ENCODE data around the gene BAIAP2. TPM values are rescaled to one million over a fixed set of nuclear protein-coding genes. Genes with fewer than 3 reads are reported as not detected.

Gene BAIAP2
- total and polyA plus RNA-seq, 2 of the 13 experiments (the other 11 are each of a cell fraction or from before 2014, with no cell fraction given) = 22.5 to 24.0 TPM

GRCh38 chr17:81043319-81043724 is 8.4 kb downstream of the BAIAP2 start (continued):
- TF ChIP-seq MLXIP (CRISPR knock-in tag; IDR thresholded peaks at IDR 0.05; ENCODE audit: borderline replicate concordance) (no peak), SRF (IDR thresholded peaks at IDR 0.05; ENCODE audit: low read depth, low read length) (no peak), ZBTB49 (CRISPR knock-in tag; IDR thresholded peaks at IDR 0.05; ENCODE audit: borderline replicate concordance) (no peak), ZNF230 (CRISPR knock-in tag; IDR thresholded peaks at IDR 0.05) (no peak), ZNF747 (CRISPR knock-in tag; IDR thresholded peaks at IDR 0.05; ENCODE audit: borderline replicate concordance) (no peak), RFX3 (CRISPR knock-in tag; IDR thresholded peaks at IDR 0.05) (no peak), FOXP4 (CRISPR knock-in tag; IDR thresholded peaks at IDR 0.05) (no peak), PPARG (CRISPR knock-in tag; conservative IDR thresholded peaks at IDR 0.05) (no peak), ZNF607 (CRISPR knock-in tag; IDR thresholded peaks at IDR 0.05; ENCODE audit: borderline replicate concordance) (0 out of 2 replicates have a peak, but pooled peaks have one; percentile 31), KDM5B (CRISPR knock-in tag; IDR thresholded peaks at IDR 0.05; ENCODE audit: borderline replicate concordance) (peak; percentile 79; the same call in 1 of the 2 replicates), ZNF83 (CRISPR knock-in tag; IDR thresholded peaks at IDR 0.05; ENCODE audit: borderline replicate concordance) (no peak)
- TF ChIP-seq, protein P1, sequence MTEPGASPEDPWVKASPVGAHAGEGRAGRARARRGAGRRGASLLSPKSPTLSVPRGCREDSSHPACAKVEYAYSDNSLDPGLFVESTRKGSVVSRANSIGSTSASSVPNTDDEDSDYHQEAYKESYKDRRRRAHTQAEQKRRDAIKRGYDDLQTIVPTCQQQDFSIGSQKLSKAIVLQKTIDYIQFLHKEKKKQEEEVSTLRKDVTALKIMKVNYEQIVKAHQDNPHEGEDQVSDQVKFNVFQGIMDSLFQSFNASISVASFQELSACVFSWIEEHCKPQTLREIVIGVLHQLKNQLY (CRISPR knock-in tag; IDR thresholded peaks at IDR 0.05) = no peak
- TF ChIP-seq, protein P2, sequence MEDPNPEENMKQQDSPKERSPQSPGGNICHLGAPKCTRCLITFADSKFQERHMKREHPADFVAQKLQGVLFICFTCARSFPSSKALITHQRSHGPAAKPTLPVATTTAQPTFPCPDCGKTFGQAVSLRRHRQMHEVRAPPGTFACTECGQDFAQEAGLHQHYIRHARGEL (CRISPR knock-in tag; IDR thresholded peaks at IDR 0.05) = 0 out of 2 replicates have a peak, but pooled peaks have one; percentile 72
- TF ChIP-seq, protein P3, sequence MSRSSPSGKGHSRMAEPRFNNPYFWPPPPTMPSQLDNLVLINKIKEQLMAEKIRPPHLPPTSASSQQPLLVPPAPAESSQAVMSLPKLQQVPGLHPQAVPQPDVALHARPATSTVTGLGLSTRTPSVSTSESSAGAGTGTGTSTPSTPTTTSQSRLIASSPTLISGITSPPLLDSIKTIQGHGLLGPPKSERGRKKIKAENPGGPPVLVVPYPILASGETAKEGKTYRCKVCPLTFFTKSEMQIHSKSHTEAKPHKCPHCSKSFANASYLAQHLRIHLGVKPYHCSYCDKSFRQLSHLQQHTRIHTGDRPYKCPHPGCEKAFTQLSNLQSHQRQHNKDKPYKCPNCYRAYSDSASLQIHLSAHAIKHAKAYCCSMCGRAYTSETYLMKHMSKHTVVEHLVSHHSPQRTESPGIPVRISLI (CRISPR knock-in tag; IDR thresholded peaks at IDR 0.05; ENCODE audit: borderline replicate concordance) = peak; percentile 53
- TF ChIP-seq, protein P4, sequence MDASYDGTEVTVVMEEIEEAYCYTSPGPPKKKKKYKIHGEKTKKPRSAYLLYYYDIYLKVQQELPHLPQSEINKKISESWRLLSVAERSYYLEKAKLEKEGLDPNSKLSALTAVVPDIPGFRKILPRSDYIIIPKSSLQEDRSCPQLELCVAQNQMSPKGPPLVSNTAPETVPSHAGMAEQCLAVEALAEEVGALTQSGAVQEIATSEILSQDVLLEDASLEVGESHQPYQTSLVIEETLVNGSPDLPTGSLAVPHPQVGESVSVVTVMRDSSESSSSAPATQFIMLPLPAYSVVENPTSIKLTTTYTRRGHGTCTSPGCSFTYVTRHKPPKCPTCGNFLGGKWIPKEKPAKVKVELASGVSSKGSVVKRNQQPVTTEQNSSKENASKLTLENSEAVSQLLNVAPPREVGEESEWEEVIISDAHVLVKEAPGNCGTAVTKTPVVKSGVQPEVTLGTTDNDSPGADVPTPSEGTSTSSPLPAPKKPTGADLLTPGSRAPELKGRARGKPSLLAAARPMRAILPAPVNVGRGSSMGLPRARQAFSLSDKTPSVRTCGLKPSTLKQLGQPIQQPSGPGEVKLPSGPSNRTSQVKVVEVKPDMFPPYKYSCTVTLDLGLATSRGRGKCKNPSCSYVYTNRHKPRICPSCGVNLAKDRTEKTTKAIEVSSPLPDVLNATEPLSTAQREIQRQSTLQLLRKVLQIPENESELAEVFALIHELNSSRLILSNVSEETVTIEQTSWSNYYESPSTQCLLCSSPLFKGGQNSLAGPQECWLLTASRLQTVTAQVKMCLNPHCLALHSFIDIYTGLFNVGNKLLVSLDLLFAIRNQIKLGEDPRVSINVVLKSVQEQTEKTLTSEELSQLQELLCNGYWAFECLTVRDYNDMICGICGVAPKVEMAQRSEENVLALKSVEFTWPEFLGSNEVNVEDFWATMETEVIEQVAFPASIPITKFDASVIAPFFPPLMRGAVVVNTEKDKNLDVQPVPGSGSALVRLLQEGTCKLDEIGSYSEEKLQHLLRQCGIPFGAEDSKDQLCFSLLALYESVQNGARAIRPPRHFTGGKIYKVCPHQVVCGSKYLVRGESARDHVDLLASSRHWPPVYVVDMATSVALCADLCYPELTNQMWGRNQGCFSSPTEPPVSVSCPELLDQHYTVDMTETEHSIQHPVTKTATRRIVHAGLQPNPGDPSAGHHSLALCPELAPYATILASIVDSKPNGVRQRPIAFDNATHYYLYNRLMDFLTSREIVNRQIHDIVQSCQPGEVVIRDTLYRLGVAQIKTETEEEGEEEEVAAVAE (CRISPR knock-in tag; IDR thresholded peaks at IDR 0.05; ENCODE audit: borderline replicate concordance) = no peak
